Muscle of arm (tissue), 12 donors: Measurements from ENCODE around the gene MAP7D1. TPM values are rescaled to one million over a fixed set of nuclear protein-coding genes. Genes with fewer than 3 reads are reported as not detected.

ENCODE experiments used
- DNase-seq: peaks from one replicate; pipeline ENCODE4 v3.0.0-alpha.2; 2013
- polyA plus RNA-seq, 12 donors: library from polyadenylated mRNA; unstranded; fragments of 120-200 nt; gene quantifications; one replicate each; pipeline ENCODE4 v1.2.1, GENCODE V29; 2013; ENCODE audit not compliant: insufficient read length in 12 of 12

MAP7D1 gene
- polyA plus RNA-seq, 12 donors = 110 to 204 (median 130) TPM; not detected in 1

DNA sequence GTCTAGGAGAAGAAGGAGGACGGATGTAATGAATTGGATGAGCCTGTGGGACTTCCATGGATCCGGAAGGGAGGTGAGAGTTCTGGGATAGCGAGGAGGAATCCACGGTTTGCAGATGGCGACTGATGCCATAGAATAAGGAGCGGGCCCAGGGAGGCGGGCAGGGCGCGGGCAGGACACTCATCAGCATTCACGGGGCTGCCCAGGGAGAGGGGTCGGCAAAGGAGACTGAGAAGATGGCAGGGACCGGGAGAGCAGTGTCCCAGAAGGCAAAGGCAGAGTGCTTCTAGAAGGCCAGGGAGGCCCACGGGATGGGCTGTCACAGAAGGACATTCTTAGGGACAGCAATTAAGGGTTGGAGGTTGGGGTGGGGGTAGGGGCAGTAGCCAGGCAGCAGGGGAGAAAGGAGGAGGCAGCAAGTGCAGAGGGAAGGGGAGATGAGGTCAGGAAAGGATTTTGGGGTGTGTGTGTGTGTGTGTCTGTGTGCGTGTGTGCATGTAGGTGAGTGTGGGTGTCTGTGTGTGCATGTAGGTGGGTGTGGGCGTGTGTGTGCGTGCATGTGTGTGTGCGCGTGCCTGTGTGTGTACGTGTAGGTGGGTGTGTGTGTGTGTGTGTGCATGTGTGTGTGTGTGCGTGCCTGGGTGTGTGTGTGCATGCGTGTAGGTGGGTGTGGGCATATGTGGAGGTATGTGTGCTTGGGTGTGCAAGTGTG lies 29.8 kb upstream of the MAP7D1 start:
- no peak for DNase-seq

GRCh38 chr1:36126797-36127500 lies 29.0 kb upstream of the MAP7D1 start:
- no peak for DNase-seq

- no peak for DNase-seq
Observed at GRCh38 chr1:36128126-36128904, 27.6 kb upstream of the MAP7D1 start.

DNA sequence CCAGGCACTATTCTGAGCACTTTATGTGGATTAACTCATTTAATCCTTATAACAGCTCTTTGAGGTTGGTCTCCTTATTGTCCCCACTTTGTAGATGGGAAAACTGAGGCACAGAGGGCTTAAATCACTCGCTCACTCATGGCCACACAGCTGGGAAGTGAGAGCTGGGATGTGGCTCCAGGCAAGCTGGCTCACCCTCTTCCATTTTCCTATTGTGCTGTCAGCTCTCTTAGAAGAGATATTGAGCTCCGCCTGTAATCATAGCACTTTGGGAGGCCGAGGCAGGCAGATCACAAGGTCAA lies 27.1 kb upstream of the MAP7D1 start:
- no peak for DNase-seq

GRCh38 chr1:36132029-36132428 lies 23.9 kb upstream of the MAP7D1 start:
- DNase-seq = no peak

GRCh38 chr1:36133484-36133883 lies 22.5 kb upstream of the MAP7D1 start:
- peak; percentile 59 for DNase-seq

GRCh38 chr1:36134031-36134430 lies 21.9 kb upstream of the MAP7D1 start:
- no peak for DNase-seq

DNA sequence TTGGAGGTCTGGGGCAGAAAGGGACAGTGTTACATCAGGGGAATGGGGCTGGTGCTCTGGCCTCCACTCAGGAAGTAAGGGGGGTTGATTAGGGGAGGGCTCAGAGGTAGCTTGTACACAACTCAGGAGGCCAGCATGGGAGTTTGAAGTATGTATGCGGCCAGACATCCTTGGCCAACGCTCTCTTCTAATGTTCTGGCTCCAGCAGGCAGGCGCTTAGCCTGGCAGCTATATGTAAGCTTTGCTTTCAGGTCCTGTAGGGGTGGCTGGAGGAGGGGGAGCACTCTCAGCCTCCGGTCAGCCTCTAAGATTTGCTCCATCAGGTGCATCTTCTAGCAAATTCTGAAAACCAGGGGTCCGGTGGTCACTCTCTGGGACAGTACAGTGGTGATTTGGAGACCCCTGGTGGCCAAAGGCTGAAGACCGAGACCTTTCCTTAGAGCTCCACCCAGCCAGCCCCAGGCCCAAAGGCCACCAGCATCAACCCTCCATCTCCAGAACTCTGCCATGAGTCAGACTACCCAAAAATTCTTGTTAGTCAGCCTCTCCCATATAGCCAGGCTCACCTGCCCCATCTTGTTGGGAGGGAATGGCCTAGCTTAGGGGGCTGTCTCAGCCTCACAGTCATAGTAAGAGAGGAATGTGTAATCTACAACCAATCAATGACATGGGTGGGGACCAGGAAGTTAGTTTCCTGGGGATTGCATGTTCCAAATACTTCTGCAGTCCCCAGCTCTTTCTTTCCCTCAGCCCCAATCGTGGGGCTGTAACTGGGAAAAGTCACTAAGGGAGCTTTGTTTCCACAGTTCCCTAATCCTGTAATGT lies 21.2 kb upstream of the MAP7D1 start:
- DNase-seq = peak; percentile 76

DNA sequence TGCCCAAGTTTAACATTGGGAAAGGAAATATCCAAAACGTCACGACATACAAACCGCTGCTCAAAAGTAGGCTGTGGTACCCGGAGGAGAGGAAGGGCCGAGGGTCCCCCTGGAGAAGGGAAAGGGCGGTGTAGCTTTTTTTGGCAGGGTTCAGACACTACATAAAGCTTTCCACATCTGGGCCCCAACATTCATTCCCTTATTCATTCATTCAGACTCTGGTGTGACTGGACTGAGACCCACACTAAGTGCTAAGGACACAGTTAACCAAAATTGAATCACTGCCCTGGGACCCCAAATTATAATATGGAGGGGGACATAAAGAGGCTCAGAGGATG lies 20.7 kb upstream of the MAP7D1 start:
- peak; percentile 44 for DNase-seq

DNA sequence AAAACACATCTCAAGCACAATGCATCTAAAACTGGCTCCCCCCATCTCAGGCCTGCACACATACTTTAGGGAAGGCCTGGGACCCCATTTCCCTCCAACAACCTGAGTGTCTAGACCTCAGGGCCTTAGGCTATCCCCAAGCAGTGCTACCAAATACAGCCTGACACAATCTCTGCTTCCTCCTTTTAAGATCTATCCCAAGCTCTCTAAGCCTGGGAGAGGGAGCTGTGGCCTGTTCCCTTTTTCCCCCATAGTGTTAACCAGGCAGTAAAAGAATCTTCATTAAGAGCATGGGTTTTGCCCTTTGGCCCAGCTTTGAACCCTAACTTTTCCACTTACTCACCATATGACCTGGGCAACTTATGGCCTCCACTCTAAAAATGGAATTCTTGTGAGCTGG lies 20.2 kb upstream of the MAP7D1 start:
- DNase-seq = no peak

DNA sequence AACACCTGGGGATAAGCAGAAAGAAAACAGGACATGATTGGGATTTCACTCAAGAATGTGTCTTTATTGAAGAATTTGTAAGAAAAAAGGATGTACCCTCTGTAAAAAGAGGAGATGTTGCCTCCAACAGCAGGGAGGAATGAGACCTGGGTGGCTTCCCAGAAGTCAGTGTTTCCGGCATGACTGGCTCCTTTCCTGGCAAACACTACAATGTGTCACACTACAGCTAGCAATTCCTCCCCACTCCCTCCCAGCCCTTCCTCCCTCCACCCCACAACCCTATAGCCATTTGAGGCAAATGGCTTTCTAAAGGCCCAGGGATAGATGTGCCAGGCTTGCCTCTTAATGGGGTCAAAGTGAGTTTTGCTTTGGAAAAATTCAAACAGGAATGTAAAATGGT lies 19.4 kb upstream of the MAP7D1 start:
- no peak for DNase-seq

- DNase-seq = no peak
Observed at GRCh38 chr1:36137226-36137625, 18.7 kb upstream of the MAP7D1 start.

DNA sequence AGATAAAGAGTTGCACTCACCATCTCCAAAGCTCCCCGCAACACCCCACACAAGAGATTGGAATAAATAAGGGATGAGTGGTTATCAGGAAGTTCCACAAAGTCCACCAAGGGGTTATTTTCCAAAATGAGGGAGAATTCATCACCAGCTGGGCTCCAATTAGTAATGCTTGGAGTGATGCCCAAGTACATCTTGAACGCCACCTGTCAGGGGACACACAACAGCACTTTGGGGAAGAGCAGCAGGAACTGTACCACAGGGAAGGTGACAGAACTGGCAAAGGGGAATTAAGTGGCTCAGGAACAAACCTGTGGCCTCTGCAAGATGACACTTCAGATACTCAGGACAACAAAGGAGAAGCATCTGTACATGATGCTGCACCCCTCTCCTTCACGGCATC lies 18.2 kb upstream of the MAP7D1 start:
- no peak for DNase-seq

DNA sequence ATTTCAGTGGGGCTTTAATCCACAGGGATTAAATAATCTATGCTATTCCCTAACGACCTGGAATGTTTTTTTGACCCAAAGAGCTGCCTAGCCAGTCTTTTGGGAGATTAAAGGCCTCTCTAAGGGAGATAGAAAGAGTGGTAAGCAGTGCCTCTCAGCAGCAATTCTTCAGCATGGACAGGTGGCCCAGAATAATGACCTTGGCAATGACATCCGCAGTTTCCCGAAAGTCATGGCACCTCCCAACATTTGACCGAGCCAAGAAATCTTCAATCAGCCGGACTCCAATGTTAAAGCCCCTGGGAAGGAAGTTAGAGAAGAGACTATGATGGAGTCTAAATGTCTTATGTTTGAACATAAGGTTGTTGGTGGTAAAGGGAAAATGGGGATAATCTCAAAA lies 16.4 kb upstream of the MAP7D1 start:
- no peak for DNase-seq

DNA sequence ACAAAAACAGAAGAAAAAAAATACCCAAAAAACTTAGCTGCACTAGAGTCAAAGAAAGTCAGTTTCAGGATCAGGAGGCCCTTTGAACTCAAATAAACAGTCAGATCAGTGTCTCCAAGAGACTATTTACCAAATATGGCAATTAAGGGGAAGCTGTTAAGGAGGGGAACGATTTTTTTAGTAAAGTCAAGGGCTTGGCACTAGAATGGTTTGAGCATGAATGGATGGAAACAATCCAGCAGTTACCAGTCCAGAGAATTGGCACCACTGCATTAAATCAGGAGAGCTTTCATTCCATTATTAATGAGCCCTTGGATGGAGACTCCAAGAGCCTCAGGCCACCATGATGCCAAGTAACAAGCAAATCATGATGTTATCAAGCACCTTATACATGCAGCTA lies 13.8 kb upstream of the MAP7D1 start:
- DNase-seq = no peak

DNA sequence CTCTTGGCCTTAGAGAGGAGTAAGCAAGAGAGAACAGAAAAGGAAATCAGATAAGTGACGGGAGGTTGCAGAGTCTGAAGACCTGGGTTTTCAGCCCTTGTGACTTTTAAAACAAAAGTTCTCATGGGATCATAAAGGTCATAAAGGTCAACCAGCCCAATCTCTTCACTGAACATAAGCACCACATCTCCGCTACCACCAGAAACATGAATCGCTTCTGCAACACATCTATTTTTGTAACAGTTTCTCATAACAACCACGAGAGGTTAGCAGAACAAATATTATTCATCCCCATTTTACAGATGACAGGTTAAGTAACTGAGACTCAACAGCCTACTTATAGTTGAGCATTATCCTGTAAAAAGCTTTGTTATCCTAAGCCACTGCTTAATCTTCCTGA lies 12.5 kb upstream of the MAP7D1 start:
- no peak for DNase-seq

- DNase-seq = no peak
Observed at GRCh38 chr1:36144413-36144812, 11.5 kb upstream of the MAP7D1 start.

DNA sequence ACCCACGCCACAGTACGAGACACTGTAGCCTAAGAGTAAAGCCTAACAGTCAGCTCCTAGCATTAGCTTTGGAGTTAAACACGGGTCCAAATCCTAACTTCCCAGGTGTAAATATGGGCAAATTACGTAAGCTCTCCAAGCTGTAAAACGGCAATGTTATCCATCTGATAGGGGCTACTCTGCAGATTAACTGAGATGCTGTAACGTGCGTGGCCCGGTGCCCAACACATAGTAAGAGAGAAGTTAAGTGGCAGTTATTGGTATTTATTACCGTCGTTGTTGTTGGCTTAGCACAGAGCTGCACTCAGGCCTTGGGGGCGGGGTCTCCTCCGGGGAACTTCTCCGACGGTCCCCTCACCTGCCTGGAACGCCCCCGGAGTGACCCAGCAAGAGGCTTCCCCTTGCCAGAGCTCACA lies 7.1 kb upstream of the MAP7D1 start:
- no peak for DNase-seq

DNA sequence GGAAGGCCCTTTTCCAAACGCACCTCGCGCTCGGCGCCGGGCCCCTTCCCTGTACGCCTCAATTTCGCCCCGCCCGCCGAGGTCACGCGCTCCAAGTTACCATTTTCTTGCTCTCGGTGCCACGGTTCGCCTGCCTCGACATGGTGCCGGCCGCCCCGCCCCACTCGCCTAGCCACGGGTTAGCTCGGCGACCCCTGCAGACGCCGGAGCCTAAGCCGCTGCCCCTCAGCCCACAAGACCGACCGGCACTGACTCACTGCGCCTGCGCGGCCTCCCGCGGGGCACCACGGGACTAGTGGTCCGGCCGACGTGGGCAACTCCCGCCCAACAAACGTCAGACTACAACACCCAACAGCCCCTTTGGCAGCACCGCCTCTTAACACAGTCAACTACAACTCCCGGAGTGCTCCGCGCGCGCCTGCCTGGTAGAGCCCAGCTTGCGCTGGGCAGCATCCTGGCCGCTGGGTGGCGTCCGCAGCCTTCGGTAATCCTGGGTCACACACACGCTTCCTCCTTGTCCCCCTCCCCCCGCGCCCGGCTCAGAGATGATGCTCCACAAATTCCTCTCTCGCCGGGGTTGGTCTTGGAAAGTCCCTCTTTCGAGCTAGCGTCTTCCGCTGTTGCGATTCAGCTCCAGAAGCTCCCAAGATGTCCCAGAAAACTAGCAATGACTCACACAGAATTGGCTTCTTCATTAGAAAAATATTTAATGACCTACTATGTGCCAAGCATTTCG lies 6.6 kb upstream of the MAP7D1 start, which contains the start of gene TRAPPC3:
Gene TRAPPC3 (minus strand): TSS at position 250 of the 736 bp plus-strand sequence. CDS start 108 bp downstream, at position 142.
- DNase-seq = peak; percentile 100

- DNase-seq = no peak
Observed at GRCh38 chr1:36149973-36150295, 6.0 kb upstream of the MAP7D1 start.

GRCh38 chr1:36150296-36151133 lies 5.4 kb upstream of the MAP7D1 start:
- peak; percentile 81 for DNase-seq
